Ectodermal cell (in vitro differentiated cells): ENCODE results near the gene MPP7.

Experiments used
- H3K27ac ChIP-seq: 2 replicates; pipeline ENCODE4 v1.7.0; 2013; ENCODE audit warnings: mild to moderate bottlenecking, low read depth, low read length; ENCODE audit not compliant: insufficient read depth, poor library complexity, severe bottlenecking
- H3K27me3 ChIP-seq: 2 replicates; pipeline ENCODE4 v1.7.0; 2013; ENCODE audit warnings: mild to moderate bottlenecking, low read length; ENCODE audit not compliant: insufficient read depth, control insufficient read depth, poor library complexity, severe bottlenecking
- H3K36me3 ChIP-seq: one replicate; pipeline ENCODE4 v1.7.0; 2013; ENCODE audit warnings: low read length; ENCODE audit not compliant: control insufficient read depth, insufficient read depth
- H3K4me1 ChIP-seq: one replicate; pipeline ENCODE4 v1.7.0; 2013; ENCODE audit warnings: low read length; ENCODE audit not compliant: control insufficient read depth, insufficient read depth
- H3K4me3 ChIP-seq: 2 replicates; pipeline ENCODE4 v1.7.0; 2013; ENCODE audit warnings: low read depth, low read length, control low read depth; ENCODE audit not compliant: insufficient read depth
- H3K9me3 ChIP-seq: 2 replicates; pipeline ENCODE4 v1.7.0; 2013; ENCODE audit warnings: mild to moderate bottlenecking, low read length, moderate library complexity; ENCODE audit not compliant: control insufficient read depth
- WGBS, 2 experiments: methylation state at CpG; one replicate each; pipeline ENCODE4 v1.1.7; 2013; ENCODE audit warnings: missing lambda C conversion rate in 2 of 2; 5-methylcytosine and 5-hydroxymethylcytosine counted together

MPP7 gene

DNA sequence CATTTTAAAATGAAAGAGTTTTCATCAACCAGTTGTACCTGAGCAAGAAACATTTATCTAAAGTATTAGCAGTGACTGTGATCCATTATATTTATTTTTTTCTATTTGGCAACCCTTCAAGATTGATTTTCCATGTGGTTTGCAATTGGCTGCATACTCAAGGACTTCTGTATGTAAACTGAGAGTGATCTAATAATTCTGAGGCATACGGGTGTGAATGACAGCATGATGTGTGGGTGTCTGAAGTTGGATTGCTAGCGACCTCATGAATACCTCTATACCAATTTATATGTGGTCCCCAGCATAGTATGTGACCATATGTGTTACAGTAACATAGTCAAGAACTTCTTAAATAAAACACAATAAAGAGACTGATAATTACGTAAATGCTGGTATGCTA is 8.2 kb upstream of the MPP7 start:
- 92 to 100% methylated on average over 2 to 3 of the region's 3 CpGs for WGBS, 2 experiments
- no peaks in the 10 kb centered on the region for H3K9me3 ChIP-seq
- no peak overlapping the region for H3K27ac ChIP-seq
- no peak overlapping the region for H3K4me3 ChIP-seq
- H3K4me1 ChIP-seq = no peaks in the 10 kb centered on the region
- H3K36me3 ChIP-seq = no peaks in the 10 kb centered on the region
- H3K27me3 ChIP-seq = peaks cover 12% of the 10 kb centered on the region

DNA sequence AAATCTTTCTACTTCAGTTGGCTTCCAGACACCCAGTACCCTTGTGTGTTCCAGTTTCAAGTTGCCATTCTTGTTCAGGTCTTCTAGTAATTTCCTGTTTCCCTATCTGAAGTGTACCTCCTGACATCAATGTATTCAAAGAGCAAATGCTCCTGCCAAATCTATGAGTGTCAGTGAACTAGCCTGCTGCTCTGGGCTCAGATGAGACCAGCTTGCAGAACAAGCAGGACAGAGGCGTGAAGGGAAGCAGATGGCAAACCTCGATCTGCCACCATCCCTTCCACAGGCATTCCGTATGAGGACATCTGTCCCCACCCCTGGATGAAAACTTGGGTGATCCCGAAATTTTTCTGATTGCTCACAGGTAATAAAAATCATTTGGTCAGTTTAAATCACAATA is 4.4 kb upstream of the MPP7 start:
- no peaks in the 10 kb centered on the region for H3K36me3 ChIP-seq
- H3K4me3 ChIP-seq = no peak overlapping the region
- no peaks in the 10 kb centered on the region for H3K9me3 ChIP-seq
- H3K27me3 ChIP-seq = peaks cover 39% of the 10 kb centered on the region
- 78 to 89% methylated on average over 4 of the region's 4 CpGs for WGBS, 2 experiments
- no peak overlapping the region for H3K27ac ChIP-seq
- H3K4me1 ChIP-seq = no peaks in the 10 kb centered on the region

DNA sequence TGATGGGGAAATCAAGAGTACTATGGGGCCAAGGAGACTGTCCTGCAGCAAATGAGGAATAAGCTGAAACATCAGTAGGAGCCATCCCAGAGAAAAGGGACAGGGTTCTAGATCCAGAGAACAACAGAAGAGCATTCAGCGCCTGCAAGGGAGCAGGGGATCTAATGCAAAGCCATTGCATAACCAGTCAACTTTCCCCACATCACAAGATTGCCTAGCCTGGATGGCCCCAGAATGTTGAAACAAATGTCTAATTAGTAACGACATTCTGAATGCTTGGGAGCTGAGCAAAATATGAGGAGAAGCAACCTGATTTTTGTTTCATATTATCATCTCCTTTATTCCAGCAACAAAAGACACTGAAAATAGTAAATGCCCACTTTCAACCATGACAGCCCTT is 2.7 kb upstream of the MPP7 start:
- 90 to 98% methylated on average over 2 of the region's 2 CpGs for WGBS, 2 experiments
- H3K4me1 ChIP-seq = no peaks in the 10 kb centered on the region
- H3K36me3 ChIP-seq = no peaks in the 10 kb centered on the region
- H3K27me3 ChIP-seq = peaks cover 39% of the 10 kb centered on the region
- H3K27ac ChIP-seq = no peak overlapping the region
- no peaks in the 10 kb centered on the region for H3K9me3 ChIP-seq
- no peak overlapping the region for H3K4me3 ChIP-seq

DNA sequence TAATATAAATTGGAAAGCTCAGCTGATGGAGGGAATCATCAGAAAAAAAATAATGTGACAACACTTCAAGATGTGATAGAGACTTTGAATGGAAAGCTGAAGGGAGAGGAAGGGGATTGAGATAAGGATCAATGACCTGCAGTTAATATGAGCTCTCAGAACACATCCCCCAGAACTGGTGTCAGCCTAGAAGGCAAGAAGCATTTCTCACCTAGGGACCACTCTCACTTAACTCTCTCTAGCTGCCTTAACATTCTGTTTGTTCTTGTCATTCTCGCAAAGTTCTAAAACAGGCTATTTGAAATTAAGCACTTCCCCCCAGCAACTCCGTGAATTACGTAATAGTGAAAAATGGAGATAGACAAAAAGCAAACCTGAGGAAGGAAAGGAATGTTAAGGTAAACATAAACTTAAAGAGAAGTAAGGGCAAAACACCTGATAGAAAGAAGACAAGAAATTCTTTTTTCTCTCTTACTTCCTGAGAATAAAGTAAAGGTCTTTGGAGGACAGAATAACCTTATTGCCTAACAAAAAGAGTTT is 1.2 kb upstream of the MPP7 start:
- Histone ChIP-seq H3K4me3 (no peak overlapping the region), H3K27me3 (peaks cover 39% of the 10 kb centered on the region)
- WGBS, 2 experiments = 77 to 83% methylated on average over 3 of the region's 3 CpGs

DNA sequence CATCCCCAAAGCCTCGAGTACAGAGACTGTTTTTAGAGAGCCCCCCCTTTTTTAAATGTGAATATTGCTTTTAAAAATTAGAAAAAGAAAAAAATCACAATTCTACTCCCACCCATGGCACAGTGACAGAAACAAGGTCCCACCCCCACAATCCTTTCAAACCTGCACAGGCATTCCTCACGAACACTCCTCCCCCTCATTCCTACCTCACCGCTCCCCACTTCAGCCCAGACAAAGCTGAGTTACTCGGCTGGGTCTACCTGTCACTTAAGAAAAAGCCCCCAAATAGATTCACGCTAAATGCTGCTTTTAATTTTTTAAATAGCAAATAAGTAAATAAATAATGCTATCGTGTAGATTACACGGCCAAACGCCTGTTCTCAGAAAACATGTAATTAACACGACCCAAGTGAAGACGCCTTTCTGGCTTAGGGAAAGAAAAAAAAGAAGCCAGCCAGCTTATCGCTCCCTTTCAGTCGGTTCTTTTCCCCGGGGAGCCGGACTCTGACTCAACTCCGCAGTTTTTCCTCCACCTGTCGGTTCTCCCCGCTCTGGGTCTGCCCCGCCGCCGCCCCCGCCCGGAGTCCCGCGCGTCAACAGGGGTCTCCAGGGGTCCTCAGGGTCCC is 739 bp downstream of the MPP7 start:
- peak overlapping the region; percentile 44 for H3K27ac ChIP-seq
- peak overlapping the region; percentile 68 for H3K4me3 ChIP-seq
- WGBS, 2 experiments = 1 to 2% methylated on average over 23 to 25 of the region's 25 CpGs
- no peaks in the 10 kb centered on the region for H3K36me3 ChIP-seq
- H3K4me1 ChIP-seq = no peaks in the 10 kb centered on the region
- H3K9me3 ChIP-seq = no peaks in the 10 kb centered on the region
- H3K27me3 ChIP-seq = peaks cover 36% of the 10 kb centered on the region

More for the DNA sequence above, 1.2 kb upstream of the MPP7 start:
- Histone ChIP-seq H3K27ac (no peak overlapping the region), H3K4me1 (no peaks in the 10 kb centered on the region), H3K36me3 (no peaks in the 10 kb centered on the region), H3K9me3 (no peaks in the 10 kb centered on the region)

DNA sequence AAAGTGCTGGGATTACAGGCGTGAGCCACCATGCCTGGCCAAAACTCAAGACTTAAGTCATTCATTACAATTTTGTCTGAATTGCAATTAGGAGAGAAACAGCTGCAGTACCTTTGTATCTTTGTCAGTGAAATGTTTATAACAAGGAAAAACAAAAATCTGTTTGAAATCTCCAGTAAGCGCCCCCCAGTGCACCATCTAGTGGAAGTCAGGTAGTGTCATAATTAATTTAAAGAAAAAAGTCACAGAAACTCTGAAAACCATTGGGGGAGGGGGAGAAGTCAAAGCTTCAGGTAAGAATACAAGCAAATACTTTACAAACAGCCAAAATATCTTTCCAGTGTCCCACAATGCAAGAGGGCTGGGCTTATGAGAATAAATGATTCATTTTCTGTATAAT is 2.8 kb downstream of the MPP7 start:
- Histone ChIP-seq H3K27ac (no peak overlapping the region), H3K27me3 (peaks cover 16% of the 10 kb centered on the region)
- WGBS, 2 experiments = 94 to 95% methylated on average over 2 of the region's 2 CpGs

DNA sequence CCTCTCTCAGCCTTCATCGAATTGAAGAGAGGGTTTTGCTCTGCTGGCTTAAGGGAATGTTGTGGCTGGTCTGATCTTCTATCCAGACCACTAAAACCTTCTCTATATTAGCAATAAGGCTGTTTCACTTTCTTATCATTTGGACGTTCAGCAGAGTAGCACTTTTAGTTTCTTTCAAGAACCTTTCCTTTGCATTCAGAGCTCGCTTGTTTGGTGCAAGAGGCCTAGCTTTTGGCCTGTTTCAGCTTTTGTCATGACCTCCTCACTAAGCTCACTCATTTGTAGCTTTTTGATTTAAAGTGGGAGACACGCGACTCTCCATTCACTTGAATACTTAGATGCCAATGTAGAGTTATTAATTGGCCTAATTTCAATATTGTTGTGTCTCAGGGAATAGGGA is 3.9 kb downstream of the MPP7 start:
- peaks cover 4% of the 10 kb centered on the region for H3K4me1 ChIP-seq
- 93 to 96% methylated on average over 5 of the region's 5 CpGs for WGBS, 2 experiments
- H3K9me3 ChIP-seq = no peaks in the 10 kb centered on the region
- peaks cover 6% of the 10 kb centered on the region for H3K27me3 ChIP-seq
- no peak overlapping the region for H3K4me3 ChIP-seq
- no peak overlapping the region for H3K27ac ChIP-seq
- no peaks in the 10 kb centered on the region for H3K36me3 ChIP-seq

More for the DNA sequence above, 2.8 kb downstream of the MPP7 start:
- Histone ChIP-seq H3K9me3 (no peaks in the 10 kb centered on the region), H3K4me3 (no peak overlapping the region), H3K36me3 (no peaks in the 10 kb centered on the region), H3K4me1 (peaks cover 4% of the 10 kb centered on the region)

DNA sequence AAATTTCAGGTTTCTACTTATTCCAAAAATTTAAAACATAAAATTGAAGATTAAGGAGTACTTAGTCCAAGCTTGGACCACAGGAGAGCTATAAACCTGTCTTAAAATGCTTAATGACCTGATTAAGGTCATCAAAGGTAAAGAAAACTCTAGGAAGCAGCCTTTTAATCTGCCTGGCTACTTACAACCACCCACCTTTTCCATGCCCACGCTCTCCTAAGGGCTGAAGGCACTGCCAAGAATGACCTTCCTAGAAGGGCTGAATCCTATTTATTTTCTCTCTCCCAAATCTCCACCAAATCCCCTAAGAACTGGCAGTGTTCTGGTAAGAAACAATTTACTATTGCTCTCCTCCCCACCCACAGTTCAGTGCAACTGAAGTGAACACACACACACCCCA is 6.8 kb downstream of the MPP7 start:
- no peak overlapping the region for H3K4me3 ChIP-seq
- H3K27ac ChIP-seq = no peak overlapping the region
- no peaks in the 10 kb centered on the region for H3K9me3 ChIP-seq
- H3K36me3 ChIP-seq = no peaks in the 10 kb centered on the region
- H3K4me1 ChIP-seq = peaks cover 4% of the 10 kb centered on the region
- no peaks in the 10 kb centered on the region for H3K27me3 ChIP-seq
- WGBS, 2 experiments = 73 to 75% methylated on average over 1 of the region's 1 CpG

DNA sequence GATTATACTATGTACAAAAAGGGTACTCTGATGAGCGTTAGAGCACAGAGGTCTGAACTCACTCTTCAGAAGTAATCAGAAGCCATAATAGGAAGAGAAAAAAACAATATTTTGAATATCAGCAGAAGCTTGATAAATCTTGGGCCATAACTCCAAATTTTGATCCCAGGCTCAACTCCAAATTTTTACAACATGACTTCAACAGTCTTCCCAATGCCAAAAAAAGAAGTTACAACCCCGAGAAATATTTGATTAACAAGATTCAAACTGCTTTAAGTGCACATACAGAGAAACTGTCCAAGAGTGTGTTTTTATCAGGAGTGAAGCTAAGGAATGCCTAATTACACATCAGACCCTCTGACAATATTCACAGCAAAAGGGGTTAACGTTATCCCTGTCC is 7.5 kb downstream of the MPP7 start:
- Histone ChIP-seq H3K27ac (no peak overlapping the region), H3K4me1 (peaks cover 4% of the 10 kb centered on the region), H3K9me3 (no peaks in the 10 kb centered on the region), H3K27me3 (no peaks in the 10 kb centered on the region), H3K36me3 (no peaks in the 10 kb centered on the region), H3K4me3 (no peak overlapping the region)
- 86 to 93% methylated on average over 2 to 3 of the region's 3 CpGs for WGBS, 2 experiments

DNA sequence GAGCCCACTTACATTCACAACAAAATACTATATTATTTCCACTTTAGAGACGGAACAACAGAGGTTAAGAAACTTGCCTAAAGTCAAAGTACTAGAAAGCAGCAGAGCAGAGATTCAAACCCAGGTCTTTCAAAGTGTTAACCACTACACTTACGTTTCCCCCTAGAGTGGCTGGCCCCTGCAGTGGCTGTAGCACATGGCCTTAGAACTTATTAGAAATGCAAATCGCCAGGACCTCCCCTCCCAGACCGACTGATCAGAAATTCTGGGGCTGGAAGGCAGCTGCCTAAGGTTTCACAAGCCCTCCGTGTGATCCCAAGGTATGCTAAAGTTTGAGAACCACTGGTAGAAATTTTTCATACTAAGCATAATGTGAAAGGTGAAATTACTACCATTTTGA is 8.1 kb downstream of the MPP7 start:
- 26 to 31% methylated on average over 5 of the region's 5 CpGs for WGBS, 2 experiments
- peaks cover 4% of the 10 kb centered on the region for H3K4me1 ChIP-seq
- no peaks in the 10 kb centered on the region for H3K9me3 ChIP-seq
- H3K4me3 ChIP-seq = no peak overlapping the region
- H3K36me3 ChIP-seq = no peaks in the 10 kb centered on the region
- no peaks in the 10 kb centered on the region for H3K27me3 ChIP-seq
- H3K27ac ChIP-seq = no peak overlapping the region
